Upper lobe of left lung (tissue), 6 donors: Measurements from ENCODE around the gene TRAF3. TPM values are rescaled to one million over a fixed set of nuclear protein-coding genes. Genes with fewer than 3 reads are reported as not detected.

Experiments used
- ATAC-seq, 2 donors: fragments of 200-7000 bp; cut with Tn5 transposase; one replicate each; pipeline ENCODE4 v1.9.1; 2022; ENCODE audit warnings: mild to moderate bottlenecking in 2 of 2, moderate library complexity in 2 of 2; ENCODE audit not compliant: low FRiP score in 2 of 2
- DNase-seq, 2 donors: peaks; one replicate each; pipeline ENCODE4 v3.0.0-alpha.2; 2019 to 2020
- H3K27ac ChIP-seq, 4 donors: fragments of 200-600 bp; sonication (generic); one replicate each; pipeline ENCODE4 v1.5.1; 2016 to 2019
- H3K27me3 ChIP-seq, 4 donors: fragments of 200-600 bp; sonication (generic); one replicate each; pipeline ENCODE4 v1.5.1; 2017 to 2019
- H3K36me3 ChIP-seq, 4 donors: fragments of 200-600 bp; sonication (generic); one replicate each; pipeline ENCODE4 v1.5.1; 2016 to 2019
- H3K4me1 ChIP-seq, 4 donors: fragments of 200-600 bp; sonication (generic); one replicate each; pipeline ENCODE4 v1.5.1; 2018 to 2019
- H3K4me3 ChIP-seq, 4 donors: fragments of 200-600 bp; sonication (generic); one replicate each; pipeline ENCODE4 v1.5.1; 2017 to 2019; ENCODE audit warnings: mild to moderate bottlenecking in 2 of 4, moderate library complexity in 1 of 4
- H3K9me3 ChIP-seq, 4 donors: fragments of 200-600 bp; sonication (generic); one replicate each; pipeline ENCODE4 v1.5.1; 2018 to 2019
- EP300 ChIP-seq, 4 donors: sonication (generic); formaldehyde crosslinking; IDR thresholded peaks; one replicate each; pipeline ENCODE4 v1.5.1; 2017; ENCODE audit warnings: antibody characterized with exemption in 4 of 4, control low read depth in 2 of 4
- POLR2A ChIP-seq, 4 donors: fragments of 450-650 bp; IDR thresholded peaks; one replicate each; pipeline ENCODE4 v1.5.1; 2016 to 2017; ENCODE audit warnings: antibody characterized with exemption in 4 of 4, mild to moderate bottlenecking in 2 of 4
- POLR2AphosphoS5 ChIP-seq, 2 donors: sonication (generic); formaldehyde crosslinking; IDR thresholded peaks; one replicate each; pipeline ENCODE4 v1.5.1; 2017; ENCODE audit warnings: antibody characterized with exemption in 2 of 2
- WGBS, 2 donors: methylation state at CpG; one replicate each; pipeline ENCODE4 v1.1.5; 2017 to 2018; 5-methylcytosine and 5-hydroxymethylcytosine counted together
- total RNA-seq, 6 donors: library from RNA; depleted of rRNA in 4 of 6; stranded (reverse); fragments of >200 nt in 4 of 6; gene quantifications; one replicate each; pipeline versions ENCODE4 v1.1.0 to v1.2.1, GENCODE V29; 2016 to 2021
- TF ChIP-seq, protein P1 (sequence below), 6 experiments: fragments of 450-650 bp in 4 of 6; fragments of 200-600 bp in 2 of 6; sonication (generic) in 2 of 6; IDR thresholded peaks; one replicate each; pipeline ENCODE4 v1.5.1; 2016 to 2019; ENCODE audit warnings: antibody characterized with exemption in 6 of 6
- donor health status: DM: no; HTN: no; CAD: no; lungs with moderate emphysema.
- donor health status: DM: no; HTN: yes; CAD: no; lungs with severe emphysema.

Gene TRAF3
- total RNA-seq, 6 donors from 2014 or later, result 14.7 to 45.4 (median 22.1) TPM

DNA sequence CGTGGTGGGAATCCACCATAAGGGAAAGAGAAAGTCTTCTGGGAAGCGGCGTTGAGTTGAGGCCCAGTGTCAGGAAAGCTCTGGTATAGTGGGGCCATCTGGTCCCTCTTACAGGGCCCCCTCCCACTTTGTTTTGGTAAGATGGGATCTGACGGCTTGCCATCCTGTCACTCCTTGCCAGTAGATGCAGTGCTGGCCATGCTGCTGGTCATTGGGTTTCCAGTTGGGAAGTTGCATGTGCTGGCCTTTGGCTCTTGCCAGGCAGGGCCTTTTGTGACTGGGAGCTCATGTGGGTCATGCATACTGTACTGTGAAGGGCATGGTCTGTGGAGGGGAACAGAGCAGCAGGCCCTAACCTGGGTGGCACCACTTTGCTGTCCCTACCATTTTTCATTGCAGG, 3.8 kb downstream of the TRAF3 start:
- no peaks in the 10 kb centered on the region for H3K27me3 ChIP-seq
- 88 to 99% methylated on average over 4 of the region's 4 CpGs for WGBS, 2 donors
- H3K4me3 ChIP-seq, result no peak overlapping the region
- ATAC-seq (no peak), DNase-seq (no peak)
- peaks cover 18 to 32% (median 21%) of the 10 kb centered on the region in 4 donors for H3K4me1 ChIP-seq
- H3K27ac ChIP-seq, result no peak overlapping the region
- no peaks in the 10 kb centered on the region for H3K36me3 ChIP-seq
- no peaks in the 10 kb centered on the region for H3K9me3 ChIP-seq
- TF ChIP-seq POLR2AphosphoS5 (IDR thresholded peaks at IDR 0.05) (no peak), EP300 (IDR thresholded peaks at IDR 0.05) (no peak)
- TF ChIP-seq, protein P1, sequence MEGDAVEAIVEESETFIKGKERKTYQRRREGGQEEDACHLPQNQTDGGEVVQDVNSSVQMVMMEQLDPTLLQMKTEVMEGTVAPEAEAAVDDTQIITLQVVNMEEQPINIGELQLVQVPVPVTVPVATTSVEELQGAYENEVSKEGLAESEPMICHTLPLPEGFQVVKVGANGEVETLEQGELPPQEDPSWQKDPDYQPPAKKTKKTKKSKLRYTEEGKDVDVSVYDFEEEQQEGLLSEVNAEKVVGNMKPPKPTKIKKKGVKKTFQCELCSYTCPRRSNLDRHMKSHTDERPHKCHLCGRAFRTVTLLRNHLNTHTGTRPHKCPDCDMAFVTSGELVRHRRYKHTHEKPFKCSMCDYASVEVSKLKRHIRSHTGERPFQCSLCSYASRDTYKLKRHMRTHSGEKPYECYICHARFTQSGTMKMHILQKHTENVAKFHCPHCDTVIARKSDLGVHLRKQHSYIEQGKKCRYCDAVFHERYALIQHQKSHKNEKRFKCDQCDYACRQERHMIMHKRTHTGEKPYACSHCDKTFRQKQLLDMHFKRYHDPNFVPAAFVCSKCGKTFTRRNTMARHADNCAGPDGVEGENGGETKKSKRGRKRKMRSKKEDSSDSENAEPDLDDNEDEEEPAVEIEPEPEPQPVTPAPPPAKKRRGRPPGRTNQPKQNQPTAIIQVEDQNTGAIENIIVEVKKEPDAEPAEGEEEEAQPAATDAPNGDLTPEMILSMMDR (IDR thresholded peaks at IDR 0.05), result no peak

DNA sequence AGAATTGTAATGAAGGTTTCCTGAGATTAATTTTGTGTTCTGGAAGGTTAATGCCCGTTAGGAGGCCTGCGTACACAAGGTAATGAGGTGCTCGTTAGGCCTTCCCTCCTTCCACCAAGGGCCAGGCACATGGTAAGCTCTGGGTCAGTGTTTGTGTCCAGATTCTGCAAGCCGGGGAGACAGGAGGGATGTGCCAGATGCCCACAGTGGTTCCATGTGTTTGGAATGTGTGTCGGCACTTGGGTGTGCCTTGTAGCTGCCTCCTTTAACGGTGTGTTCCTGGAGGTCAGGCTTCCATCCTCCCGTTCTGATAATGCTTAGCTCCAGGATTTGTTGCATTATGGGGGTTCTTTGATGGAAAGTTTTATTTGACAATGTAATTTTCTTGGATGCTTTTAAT, 5.7 kb downstream of the TRAF3 start:
- DNase-seq (no peak), ATAC-seq (no peak)
- H3K36me3 ChIP-seq, result no peaks in the 10 kb centered on the region
- peaks cover 13 to 25% (median 19%) of the 10 kb centered on the region in 4 donors for H3K4me1 ChIP-seq
- H3K27me3 ChIP-seq, result no peaks in the 10 kb centered on the region
- no peaks in the 10 kb centered on the region for H3K9me3 ChIP-seq
- WGBS, 2 donors, result 83 to 89% methylated on average over 7 of the region's 7 CpGs
- no peak overlapping the region for H3K4me3 ChIP-seq
- H3K27ac ChIP-seq, result no peak overlapping the region
- TF ChIP-seq POLR2A (IDR thresholded peaks at IDR 0.05) (no peak), EP300 (IDR thresholded peaks at IDR 0.05) (no peak), POLR2AphosphoS5 (IDR thresholded peaks at IDR 0.05) (no peak)

DNA sequence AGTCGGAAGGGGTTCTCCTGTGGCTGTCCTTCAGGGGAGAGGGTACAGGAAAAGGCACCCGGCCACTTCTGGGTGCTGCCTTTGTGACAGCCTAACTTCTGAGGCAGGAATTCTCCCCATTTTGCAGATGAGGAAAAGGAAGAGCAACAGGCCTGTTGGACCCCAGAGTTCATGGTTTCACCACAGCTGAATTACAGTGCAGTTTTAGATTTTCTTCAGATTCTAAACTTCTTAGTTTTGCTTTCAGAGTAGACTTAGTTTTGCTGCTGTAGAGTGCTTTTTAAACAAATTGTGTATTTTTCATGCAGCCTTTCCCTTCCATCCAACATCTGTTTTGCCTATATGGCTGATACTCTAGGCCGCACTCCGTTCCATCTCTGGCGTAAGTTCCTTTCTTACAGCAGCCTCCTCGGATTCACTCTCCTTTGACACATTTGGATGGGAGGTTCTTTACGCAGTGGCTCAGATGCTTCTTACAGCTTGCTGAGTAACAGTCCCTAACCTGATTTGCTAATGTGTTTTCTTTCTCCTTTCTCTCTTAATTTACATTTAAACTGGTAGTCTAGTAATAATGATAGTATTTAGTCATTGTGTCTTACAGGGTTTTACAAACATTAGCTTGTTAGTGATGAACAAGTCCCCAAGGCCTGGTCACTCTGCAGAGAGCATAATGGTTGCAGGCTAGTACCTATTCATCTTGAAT, 7.8 kb downstream of the TRAF3 start:
- H3K9me3 ChIP-seq, result no peaks in the 10 kb centered on the region
- DNase-seq, result no peak
- no peaks in the 10 kb centered on the region for H3K27me3 ChIP-seq
- no peak overlapping the region for H3K27ac ChIP-seq
- no peak for TF ChIP-seq POLR2A (IDR thresholded peaks at IDR 0.05)
- no peak for TF ChIP-seq POLR2AphosphoS5 (IDR thresholded peaks at IDR 0.05)
- no peak for TF ChIP-seq EP300 (IDR thresholded peaks at IDR 0.05)
- TF ChIP-seq, protein P1 (IDR thresholded peaks at IDR 0.05), result no peak
- WGBS, 2 donors, result 69 to 84% methylated on average over 6 to 7 of the region's 7 CpGs
- no peak for ATAC-seq
- H3K36me3 ChIP-seq, result no peaks in the 10 kb centered on the region
- H3K4me1 ChIP-seq, result peaks cover 0 to 8% (median 4%) of the 10 kb centered on the region in 4 donors
- no peak overlapping the region for H3K4me3 ChIP-seq

DNA sequence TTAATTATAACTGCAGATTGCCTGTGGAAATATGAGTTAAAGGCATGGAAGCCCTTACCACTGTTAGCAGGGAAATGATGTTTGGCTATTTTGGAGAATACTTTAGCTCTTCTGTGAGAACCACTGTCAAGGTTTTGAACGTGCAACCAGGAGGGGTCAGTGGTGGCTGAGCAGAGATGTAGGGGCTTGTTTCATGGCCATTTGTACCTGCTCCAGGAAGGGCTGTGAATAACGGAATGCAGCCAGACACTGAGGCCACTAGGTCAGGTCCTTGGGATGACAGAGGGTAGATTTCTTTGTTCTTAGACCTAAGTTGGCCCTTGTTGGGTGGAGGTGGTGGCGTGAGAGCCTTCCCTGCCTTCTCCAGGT, 8.3 kb downstream of the TRAF3 start:
- H3K4me1 ChIP-seq, result peaks cover 0 to 6% (median 3%) of the 10 kb centered on the region in 4 donors
- H3K27ac ChIP-seq, result no peak overlapping the region
- no peak overlapping the region for H3K4me3 ChIP-seq
- DNase-seq (no peak), ATAC-seq (no peak)
- no peaks in the 10 kb centered on the region for H3K9me3 ChIP-seq
- H3K27me3 ChIP-seq, result no peaks in the 10 kb centered on the region
- 85 to 88% methylated on average over 3 of the region's 3 CpGs for WGBS, 2 donors
- no peaks in the 10 kb centered on the region for H3K36me3 ChIP-seq
- TF ChIP-seq POLR2A (IDR thresholded peaks at IDR 0.05) (no peak), EP300 (IDR thresholded peaks at IDR 0.05) (no peak), POLR2AphosphoS5 (IDR thresholded peaks at IDR 0.05) (no peak)
- TF ChIP-seq, protein P1 (IDR thresholded peaks at IDR 0.05), result no peak

DNA sequence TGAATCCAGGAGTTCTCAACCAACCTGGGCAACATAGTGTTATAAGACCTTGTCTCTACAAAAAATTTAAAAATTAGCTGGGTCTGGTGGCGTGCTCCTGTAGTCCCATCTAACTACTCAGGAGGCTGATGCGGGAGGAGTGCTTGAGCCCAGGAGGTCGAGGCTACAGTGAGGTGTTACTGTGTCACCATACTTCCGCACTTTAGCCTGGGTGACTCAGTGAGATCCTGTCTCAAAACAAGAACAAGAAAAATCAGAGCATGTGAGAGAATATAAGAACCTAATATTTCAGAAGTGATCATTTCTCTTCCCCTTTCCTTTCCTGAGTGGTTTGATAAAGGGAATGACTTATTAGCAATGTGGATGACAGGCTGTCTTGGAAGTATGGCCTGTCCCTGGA, 9.5 kb downstream of the TRAF3 start:
- Histone ChIP-seq H3K27me3 (no peaks in the 10 kb centered on the region), H3K36me3 (no peaks in the 10 kb centered on the region), H3K9me3 (no peaks in the 10 kb centered on the region), H3K4me1 (peaks cover 0 to 6% (median 3%) of the 10 kb centered on the region in 4 donors), H3K4me3 (no peak overlapping the region), H3K27ac (no peak overlapping the region)
- WGBS, 2 donors, result 78 to 82% methylated on average over 4 of the region's 4 CpGs
- no peak for DNase-seq
- ATAC-seq, result peak in 1 of 2 donors; percentile 42
- no peak for TF ChIP-seq POLR2AphosphoS5 (IDR thresholded peaks at IDR 0.05)
- no peak for TF ChIP-seq EP300 (IDR thresholded peaks at IDR 0.05)
- TF ChIP-seq, protein P1 (IDR thresholded peaks at IDR 0.05), result no peak
